Testis (tissue), 2 donors: ENCODE data around the gene FBXO24.

ENCODE experiments used
- POLR2A ChIP-seq: fragments of 450-650 bp; IDR thresholded peaks from one replicate; pipeline ENCODE4 v1.6.1; 2017; ENCODE audit warnings: antibody characterized with exemption, mild to moderate bottlenecking, moderate library complexity
- TF ChIP-seq, protein P1 (sequence below), 3 experiments: fragments of 450-650 bp in 2 of 3; fragments of 200-600 bp in 1 of 3; sonication (generic) in 1 of 3; IDR thresholded peaks; one replicate each; pipeline ENCODE4 v1.5.1; 2016 to 2019; ENCODE audit warnings: antibody characterized with exemption in 3 of 3, mild to moderate bottlenecking in 2 of 3, moderate library complexity in 1 of 3

- TF ChIP-seq, protein P1, sequence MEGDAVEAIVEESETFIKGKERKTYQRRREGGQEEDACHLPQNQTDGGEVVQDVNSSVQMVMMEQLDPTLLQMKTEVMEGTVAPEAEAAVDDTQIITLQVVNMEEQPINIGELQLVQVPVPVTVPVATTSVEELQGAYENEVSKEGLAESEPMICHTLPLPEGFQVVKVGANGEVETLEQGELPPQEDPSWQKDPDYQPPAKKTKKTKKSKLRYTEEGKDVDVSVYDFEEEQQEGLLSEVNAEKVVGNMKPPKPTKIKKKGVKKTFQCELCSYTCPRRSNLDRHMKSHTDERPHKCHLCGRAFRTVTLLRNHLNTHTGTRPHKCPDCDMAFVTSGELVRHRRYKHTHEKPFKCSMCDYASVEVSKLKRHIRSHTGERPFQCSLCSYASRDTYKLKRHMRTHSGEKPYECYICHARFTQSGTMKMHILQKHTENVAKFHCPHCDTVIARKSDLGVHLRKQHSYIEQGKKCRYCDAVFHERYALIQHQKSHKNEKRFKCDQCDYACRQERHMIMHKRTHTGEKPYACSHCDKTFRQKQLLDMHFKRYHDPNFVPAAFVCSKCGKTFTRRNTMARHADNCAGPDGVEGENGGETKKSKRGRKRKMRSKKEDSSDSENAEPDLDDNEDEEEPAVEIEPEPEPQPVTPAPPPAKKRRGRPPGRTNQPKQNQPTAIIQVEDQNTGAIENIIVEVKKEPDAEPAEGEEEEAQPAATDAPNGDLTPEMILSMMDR (IDR thresholded peaks at IDR 0.05) = no peak
- TF ChIP-seq POLR2A = no peak
Observed at GRCh38 chr7:100612730-100613390, 26.7 kb downstream of the FBXO24 start.
